Ovary (tissue), 3 donors: Measurements from ENCODE around the gene PGR.

Experiments used
- EP300 ChIP-seq: sonication (generic); formaldehyde crosslinking; IDR thresholded peaks from one replicate; pipeline ENCODE4 v1.6.1; 2017; ENCODE audit warnings: antibody characterized with exemption
- POLR2A ChIP-seq: fragments of 450-650 bp; IDR thresholded peaks from one replicate; pipeline ENCODE4 v1.6.1; 2017; ENCODE audit warnings: antibody characterized with exemption, mild to moderate bottlenecking, moderate library complexity
- TF ChIP-seq, protein P1 (sequence below), 3 donors: fragments of 450-650 bp in 2 of 3; fragments of 200-600 bp in 1 of 3; IDR thresholded peaks; one replicate each; pipeline versions ENCODE4 v1.5.1 to v1.8.0; 2016 to 2022; ENCODE audit warnings: antibody characterized with exemption in 3 of 3, mild to moderate bottlenecking in 1 of 3
- donor health status: DM: no; HTN: no; CAD: no.

GRCh38 chr11:101014600-101015285, 114.9 kb downstream of the PGR start:
- TF ChIP-seq, protein P1, sequence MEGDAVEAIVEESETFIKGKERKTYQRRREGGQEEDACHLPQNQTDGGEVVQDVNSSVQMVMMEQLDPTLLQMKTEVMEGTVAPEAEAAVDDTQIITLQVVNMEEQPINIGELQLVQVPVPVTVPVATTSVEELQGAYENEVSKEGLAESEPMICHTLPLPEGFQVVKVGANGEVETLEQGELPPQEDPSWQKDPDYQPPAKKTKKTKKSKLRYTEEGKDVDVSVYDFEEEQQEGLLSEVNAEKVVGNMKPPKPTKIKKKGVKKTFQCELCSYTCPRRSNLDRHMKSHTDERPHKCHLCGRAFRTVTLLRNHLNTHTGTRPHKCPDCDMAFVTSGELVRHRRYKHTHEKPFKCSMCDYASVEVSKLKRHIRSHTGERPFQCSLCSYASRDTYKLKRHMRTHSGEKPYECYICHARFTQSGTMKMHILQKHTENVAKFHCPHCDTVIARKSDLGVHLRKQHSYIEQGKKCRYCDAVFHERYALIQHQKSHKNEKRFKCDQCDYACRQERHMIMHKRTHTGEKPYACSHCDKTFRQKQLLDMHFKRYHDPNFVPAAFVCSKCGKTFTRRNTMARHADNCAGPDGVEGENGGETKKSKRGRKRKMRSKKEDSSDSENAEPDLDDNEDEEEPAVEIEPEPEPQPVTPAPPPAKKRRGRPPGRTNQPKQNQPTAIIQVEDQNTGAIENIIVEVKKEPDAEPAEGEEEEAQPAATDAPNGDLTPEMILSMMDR (IDR thresholded peaks at IDR 0.05), result no peak
- no peak for TF ChIP-seq POLR2A
- no peak for TF ChIP-seq EP300
